Right cardiac atrium (tissue), 5 donors: ENCODE measurements around the gene SHOC2. TPM values are rescaled to one million over a fixed set of nuclear protein-coding genes. Genes with fewer than 3 reads are reported as not detected.

Source experiments
- ATAC-seq, 2 donors: fragments of 200-7000 bp; cut with Tn5 transposase; one replicate each; pipeline versions ENCODE4 v1.8.0 to v1.9.1; 2020; ENCODE audit warnings: moderate library complexity in 2 of 2, mild to moderate bottlenecking in 1 of 2
- DNase-seq, 3 donors: peaks; one replicate each; pipeline ENCODE4 v3.0.0-alpha.2; 2020
- H3K27ac ChIP-seq: one replicate; pipeline ENCODE4 v1.5.1; 2013; ENCODE audit warnings: mild to moderate bottlenecking, low read length, control low read depth, moderate library complexity
- H3K27me3 ChIP-seq: one replicate; pipeline ENCODE4 v1.6.1; 2013; ENCODE audit not compliant: control insufficient read depth, insufficient read depth
- H3K4me1 ChIP-seq: one replicate; pipeline ENCODE4 v1.6.1; 2013; ENCODE audit warnings: low read length; ENCODE audit not compliant: control insufficient read depth, insufficient read depth
- H3K4me3 ChIP-seq: one replicate; pipeline ENCODE4 v1.5.1; 2013; ENCODE audit warnings: low read length, control low read depth
- H3K9me3 ChIP-seq: one replicate; pipeline ENCODE4 v1.6.1; 2013; ENCODE audit warnings: low read length; ENCODE audit not compliant: control insufficient read depth
- WGBS: extraction: QIAGEN DNeasy Blood & Tissue Kit; methylation state at CpG from one replicate; pipeline ENCODE4 v1.1.7; 2013; 5-methylcytosine and 5-hydroxymethylcytosine counted together
- intact Hi-C, 4 donors: fragments of 100-400 bp; cut with DNase I; formaldehyde crosslinking; loops; one replicate each; pipeline versions ENCODE4 v1.11.0 to v1.14.0; 2022 to 2023
- polyA plus RNA-seq: library from polyadenylated mRNA; stranded (reverse); fragments of 200-250 nt; gene quantifications from one replicate; pipeline ENCODE4 v1.2.3, GENCODE V29; 2013
- total RNA-seq, 4 donors: library from RNA; stranded (reverse); fragmentation: NEBNext Ultra II Directional; extraction: Animal tissue kit (Norgen Biotek cat#: 25700); gene quantifications; one replicate each; pipeline ENCODE4 v1.2.1, GENCODE V29; 2021
- donor health status: healthy with polysubstance abuse.
- donor health status: DM: no; HTN: yes; CAD: no.
- donor health status: DM: no; HTN: no; CAD: no.
- donor health status: DM: no; HTN: yes; CAD: no; lungs with severe emphysema.
- donor health status: DM: yes; HTN: yes; CAD: no.

Gene SHOC2
- total and polyA plus RNA-seq, 5 donors = 24.8 to 60.7 (median 51.6) TPM

DNA sequence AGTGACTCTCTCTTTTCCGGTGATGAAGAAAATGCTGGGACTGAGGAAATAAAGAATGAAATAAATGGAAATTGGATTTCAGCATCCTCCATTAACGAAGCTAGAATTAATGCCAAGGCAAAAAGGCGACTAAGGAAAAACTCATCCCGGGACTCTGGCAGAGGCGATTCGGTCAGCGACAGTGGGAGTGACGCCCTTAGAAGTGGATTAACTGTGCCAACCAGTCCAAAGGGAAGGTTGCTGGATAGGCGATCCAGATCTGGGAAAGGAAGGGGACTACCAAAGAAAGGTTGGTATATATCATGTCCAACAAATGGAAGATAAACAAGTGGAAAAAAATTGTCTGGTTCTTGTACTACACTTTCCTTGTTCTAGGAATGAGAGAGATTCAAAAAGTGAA is 38.2 kb upstream of the SHOC2 start:
- Histone ChIP-seq H3K27ac (no peak overlapping the region), H3K27me3 (no peaks in the 10 kb centered on the region), H3K4me1 (no peaks in the 10 kb centered on the region), H3K4me3 (no peak overlapping the region), H3K9me3 (no peaks in the 10 kb centered on the region)
- no peak for DNase-seq
- peak; percentile 63 to 75 for ATAC-seq
- intact Hi-C loops = no loop called here
- WGBS = 65% methylated on average over 9 of the region's 9 CpGs

- no peak for ATAC-seq
- no peak for DNase-seq
- intact Hi-C loops = no loop called here
- Histone ChIP-seq H3K9me3 (no peaks in the 10 kb centered on the region), H3K27ac (no peak overlapping the region), H3K4me1 (no peaks in the 10 kb centered on the region), H3K4me3 (no peak overlapping the region), H3K27me3 (no peaks in the 10 kb centered on the region)
- 74% methylated on average over 4 of the region's 4 CpGs for WGBS
Observed at GRCh38 chr10:110881905-110882304, 37.5 kb upstream of the SHOC2 start.

DNA sequence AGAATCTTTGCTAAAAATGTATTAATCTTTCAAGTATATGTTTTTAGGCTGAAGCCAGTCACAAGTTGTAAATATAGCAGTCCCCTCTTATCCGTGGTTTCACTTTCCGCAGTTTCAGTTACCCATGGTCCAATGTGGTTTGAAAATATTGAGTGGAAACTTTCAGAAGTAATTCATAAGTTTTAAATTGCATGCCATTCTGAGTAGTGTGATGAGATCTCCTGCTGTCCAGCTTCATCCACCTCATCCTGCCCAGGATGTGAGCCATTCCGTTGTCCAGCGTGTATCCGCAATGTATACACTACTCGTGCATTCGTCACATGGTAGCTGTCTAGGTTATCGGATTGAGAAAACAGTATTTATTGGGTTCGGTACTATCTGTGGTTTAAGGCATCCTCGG is 35.5 kb upstream of the SHOC2 start:
- DNase-seq = no peak
- WGBS = 75% methylated on average over 10 of the region's 10 CpGs
- H3K4me1 ChIP-seq = no peaks in the 10 kb centered on the region
- intact Hi-C loops = no loop called here
- no peak overlapping the region for H3K4me3 ChIP-seq
- H3K27ac ChIP-seq = no peak overlapping the region
- no peaks in the 10 kb centered on the region for H3K9me3 ChIP-seq
- ATAC-seq = peak in 1 of 2 donors; percentile 20
- H3K27me3 ChIP-seq = no peaks in the 10 kb centered on the region

GRCh38 chr10:110885932-110886674 is 33.3 kb upstream of the SHOC2 start:
- Histone ChIP-seq H3K4me1 (no peaks in the 10 kb centered on the region), H3K9me3 (no peaks in the 10 kb centered on the region), H3K4me3 (no peak overlapping the region), H3K27me3 (no peaks in the 10 kb centered on the region), H3K27ac (no peak overlapping the region)
- no peak for ATAC-seq
- WGBS = 55% methylated on average over 5 of the region's 5 CpGs
- no peak for DNase-seq
- intact Hi-C loops = no loop called here

- 98% methylated on average over 1 of the region's 1 CpG for WGBS
- intact Hi-C loops = no loop called here
- no peak overlapping the region for H3K27ac ChIP-seq
- H3K9me3 ChIP-seq = no peaks in the 10 kb centered on the region
- H3K27me3 ChIP-seq = no peaks in the 10 kb centered on the region
- H3K4me3 ChIP-seq = no peak overlapping the region
- DNase-seq = no peak
- ATAC-seq = no peak
- H3K4me1 ChIP-seq = no peaks in the 10 kb centered on the region
Observed at GRCh38 chr10:110887560-110887959, 31.8 kb upstream of the SHOC2 start.

DNA sequence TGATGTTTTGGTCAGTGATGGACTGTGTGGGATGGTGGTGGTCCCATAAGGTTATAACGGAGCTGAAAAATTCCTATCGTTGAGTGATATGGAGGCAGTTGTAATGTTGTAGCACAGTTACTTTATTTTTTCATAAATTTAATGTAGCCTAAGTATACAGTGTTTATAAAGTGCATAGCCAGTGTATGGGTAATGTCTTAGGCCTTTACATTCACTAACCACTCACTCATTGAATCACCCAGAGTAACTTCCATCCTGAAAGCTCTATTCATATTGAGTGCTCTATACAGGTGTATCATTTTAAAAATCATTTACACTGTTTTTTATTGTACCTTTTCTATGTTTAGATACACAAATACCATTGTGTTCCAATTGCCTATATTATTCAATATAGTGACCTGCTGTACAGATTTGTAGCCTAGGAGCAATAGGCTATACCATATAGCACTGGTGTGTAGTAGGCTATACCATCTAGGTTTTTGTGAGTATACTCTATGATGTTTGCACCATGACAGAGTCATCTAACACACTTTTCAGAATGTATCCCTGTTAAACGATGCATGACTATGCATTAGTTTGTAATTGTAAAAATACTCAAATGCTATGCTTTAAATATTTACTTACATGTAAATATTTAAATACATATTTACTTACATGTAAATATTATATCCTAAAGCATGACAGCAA is 26.7 kb upstream of the SHOC2 start:
- Histone ChIP-seq H3K27ac (no peak overlapping the region), H3K9me3 (no peaks in the 10 kb centered on the region), H3K4me1 (no peaks in the 10 kb centered on the region), H3K27me3 (no peaks in the 10 kb centered on the region), H3K4me3 (no peak overlapping the region)
- DNase-seq = no peak
- 79% methylated on average over 3 of the region's 3 CpGs for WGBS
- intact Hi-C loops = loop anchor here (5.0 to 10.0 kb wide), 6 partner anchors 85 to 288 kb away; no protein-coding TSS in a partner anchor
- no peak for ATAC-seq

- 28% methylated on average over 4 of the region's 4 CpGs for WGBS
- peak; percentile 78 to 79 for ATAC-seq
- Histone ChIP-seq H3K4me3 (no peak overlapping the region), H3K4me1 (no peaks in the 10 kb centered on the region), H3K9me3 (no peaks in the 10 kb centered on the region), H3K27me3 (no peaks in the 10 kb centered on the region), H3K27ac (no peak overlapping the region)
- intact Hi-C loops = loop anchor here (5.0 to 10.0 kb wide), 6 partner anchors 86 to 289 kb away; no protein-coding TSS in a partner anchor
- DNase-seq = no peak
Observed at GRCh38 chr10:110893559-110894179, 25.7 kb upstream of the SHOC2 start.

DNA sequence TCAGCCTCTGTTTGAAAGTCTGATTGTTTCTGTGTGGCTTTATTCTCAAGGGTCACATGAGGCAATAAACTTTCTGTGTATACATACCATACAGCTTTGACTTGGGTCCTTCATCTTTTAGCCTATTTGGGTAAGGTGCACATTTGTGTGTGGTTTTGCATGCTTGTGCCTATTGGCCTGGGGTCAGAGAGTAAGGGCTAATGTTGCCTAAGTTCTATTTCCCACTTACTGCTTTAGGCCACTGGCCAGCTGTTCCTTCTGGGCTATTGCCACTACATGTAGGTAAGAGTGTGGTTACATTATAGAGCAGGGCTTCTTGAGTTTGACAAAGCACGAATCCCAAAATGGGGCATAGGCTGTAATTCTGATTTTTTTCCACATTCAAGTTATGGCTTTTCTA is 22.2 kb upstream of the SHOC2 start:
- no peak overlapping the region for H3K27ac ChIP-seq
- no peaks in the 10 kb centered on the region for H3K27me3 ChIP-seq
- H3K4me3 ChIP-seq = no peak overlapping the region
- WGBS = 86% methylated on average over 1 of the region's 1 CpG
- DNase-seq (no peak), ATAC-seq (peak in 1 of 2 donors; percentile 34)
- H3K4me1 ChIP-seq = no peaks in the 10 kb centered on the region
- intact Hi-C loops = loop anchor here (5.0 to 10.0 kb wide), 4 partner anchors 150 to 292 kb away; no protein-coding TSS in a partner anchor
- H3K9me3 ChIP-seq = no peaks in the 10 kb centered on the region

- H3K27ac ChIP-seq = no peak overlapping the region
- no peaks in the 10 kb centered on the region for H3K9me3 ChIP-seq
- DNase-seq = no peak
- no peak overlapping the region for H3K4me3 ChIP-seq
- intact Hi-C loops = loop anchor here (5.0 to 10.0 kb wide), 4 partner anchors 151 to 294 kb away; no protein-coding TSS in a partner anchor
- ATAC-seq = no peak
- H3K27me3 ChIP-seq = no peaks in the 10 kb centered on the region
- H3K4me1 ChIP-seq = peaks cover 3% of the 10 kb centered on the region
Observed at GRCh38 chr10:110898391-110898790, 21.0 kb upstream of the SHOC2 start.

- intact Hi-C loops = no loop called here
- peaks cover 4% of the 10 kb centered on the region for H3K4me1 ChIP-seq
- WGBS = 98% methylated on average over 2 of the region's 2 CpGs
- H3K27me3 ChIP-seq = no peaks in the 10 kb centered on the region
- no peaks in the 10 kb centered on the region for H3K9me3 ChIP-seq
- no peak overlapping the region for H3K27ac ChIP-seq
- DNase-seq (no peak), ATAC-seq (no peak)
- no peak overlapping the region for H3K4me3 ChIP-seq
Observed at GRCh38 chr10:110900983-110901382, 18.4 kb upstream of the SHOC2 start.
